K562 (cell line): ENCODE results near the gene ZCCHC8. TPM values are rescaled to one million over a fixed set of nuclear protein-coding genes. Genes with fewer than 3 reads are reported as not detected.

Source experiments
- CBFA2T3 ChIP-seq: fragments of 450-650 bp; IDR thresholded peaks from 2 replicates; pipeline ENCODE4 v1.6.1; 2017
- CBX5 ChIP-seq: IDR thresholded peaks from 2 replicates; pipeline ENCODE4 v1.6.1; 2014; ENCODE audit warnings: low read depth, borderline replicate concordance
- CUX1 ChIP-seq: fragments of 200-800 bp; sonication (Bioruptor generic); IDR thresholded peaks from 2 replicates; pipeline ENCODE4 v1.6.1; 2016; ENCODE audit warnings: missing genetic modification characterization, missing compliant biosample characterization
- GABPA ChIP-seq: fragments of 200-800 bp; sonication (Bioruptor generic); conservative IDR thresholded peaks from 2 replicates; pipeline ENCODE4 v1.6.1; 2016; ENCODE audit warnings: low read depth, missing genetic modification characterization, missing compliant biosample characterization
- JUN ChIP-seq, 2 experiments: sonication (generic) in 1 of 2; formaldehyde crosslinking in 1 of 2; IDR thresholded peaks; 2 replicates each; pipeline versions ENCODE4 v1.6.1 to v1.8.0; 2012 to 2022; ENCODE audit warnings: borderline replicate concordance in 2 of 2, mild to moderate bottlenecking in 2 of 2, improper control_type of control experiment in 1 of 2, low read depth in 1 of 2, low read length in 1 of 2, missing genetic modification reagents in 1 of 2
- KLF1 ChIP-seq: fragments of 450-650 bp; IDR thresholded peaks from 2 replicates; pipeline ENCODE4 v1.6.1; 2016; ENCODE audit warnings: missing genetic modification characterization, missing compliant biosample characterization
- LARP7 ChIP-seq: fragments of 450-650 bp; IDR thresholded peaks from 2 replicates; pipeline ENCODE4 v1.6.1; 2016
- NONO ChIP-seq, 2 experiments: fragments of 200-400 bp in 1 of 2; fragments of 450-650 bp in 1 of 2; formaldehyde crosslinking in 1 of 2; IDR thresholded peaks; 2 replicates each; pipeline ENCODE4 v1.6.1; 2017; ENCODE audit warnings: low read depth in 2 of 2, mild to moderate bottlenecking in 2 of 2, moderate library complexity in 2 of 2, low read length in 1 of 2
- NR4A1 ChIP-seq, 2 experiments: fragments of 250-450 bp in 1 of 2; fragments of 450-650 bp in 1 of 2; sonication (Bioruptor Pico) in 1 of 2; IDR thresholded peaks; 2 replicates each; pipeline versions ENCODE4 v1.4.0 to v1.6.1; 2016 to 2020; ENCODE audit warnings: mild to moderate bottlenecking in 2 of 2, missing compliant biosample characterization in 1 of 2, missing genetic modification characterization in 1 of 2, moderate library complexity in 1 of 2
- RFX7 ChIP-seq: fragments of 250-450 bp; sonication (Bioruptor Pico); IDR thresholded peaks from 2 replicates; pipeline ENCODE4 v1.5.1; 2021; ENCODE audit warnings: mild to moderate bottlenecking
- U2AF1 ChIP-seq: fragments of 200-400 bp; formaldehyde crosslinking; optimal IDR thresholded peaks from 2 replicates; pipeline ENCODE3; 2017; ENCODE audit warnings: mild to moderate bottlenecking, low read depth, low read length, moderate library complexity
- ZKSCAN3 ChIP-seq: fragments of 250-450 bp; sonication (Bioruptor Pico); IDR thresholded peaks from 2 replicates; pipeline ENCODE4 v1.4.0; 2020
- ZNF184 ChIP-seq: sonication (generic); formaldehyde crosslinking; IDR thresholded peaks from 2 replicates; pipeline ENCODE4 v1.5.0; 2020; ENCODE audit warnings: missing genetic modification reagents
- ZNF584 ChIP-seq: fragments of 200-800 bp; sonication (Bioruptor generic); IDR thresholded peaks from 2 replicates; pipeline ENCODE4 v1.6.1; 2016; ENCODE audit warnings: low read depth, mild to moderate bottlenecking, missing genetic modification characterization, missing compliant biosample characterization
- polyA plus RNA-seq, 8 experiments: library from polyadenylated mRNA; depleted of rRNA in 4 of 8; stranded (reverse) in 5 of 8; unstranded in 3 of 8; fragments of >200 nt; fragmentation: Nextera tagmentation in 2 of 8; fragmentation: Illumina TruSeq in 1 of 8; extraction: Ambion mirVana in 2 of 8; extraction: Trizol in 1 of 8; gene quantifications; 2 replicates each; pipeline versions ENCODE4 v1.2.1 to v1.2.3, GENCODE V29; 2011 to 2014; ENCODE audit warnings: inconsistent platforms in 1 of 8, missing spikeins in 1 of 8
- total RNA-seq, 7 experiments: library from RNA; depleted of rRNA in 6 of 7; stranded (reverse); fragments of >200 nt in 6 of 7; fragmentation: Illumina TruSeq in 2 of 7; extraction: Trizol in 2 of 7; gene quantifications; 2 replicates each; pipeline versions ENCODE4 v1.2.1 to v1.2.3, GENCODE V29; 2011 to 2021; ENCODE audit warnings: low replicate concordance in 1 of 7
- TF ChIP-seq, protein P1 (sequence below): sonication (generic); formaldehyde crosslinking; IDR thresholded peaks from 2 replicates; pipeline ENCODE4 v1.8.0; 2022; ENCODE audit warnings: mild to moderate bottlenecking, missing genetic modification reagents, borderline replicate concordance

The ZCCHC8 gene
- total and polyA plus RNA-seq, 9 of the 15 experiments (the other 6 are each of a cell fraction or from before 2014, with no cell fraction given): 14.8 to 50.9 (median 34.1) TPM

GRCh38 chr12:122421821-122422729 is 78.7 kb downstream of the ZCCHC8 start, which contains the start of gene CLIP1 (continued):
- TF ChIP-seq RFX7 (CRISPR knock-in tag) (no peak), U2AF1 (peak; percentile 53), ZKSCAN3 (no peak), NONO (IDR thresholded peaks at IDR 0.05; ENCODE audit: low read depth in 2 of 2, low read length in 1 of 2) (peak; percentile 67 to 83), CUX1 (CRISPR knock-in tag) (no peak), GABPA (tag) (peak; percentile 84), KLF1 (tag) (peak; percentile 30; the same call in 1 of the 2 replicates), NR4A1 (CRISPR knock-in tag; IDR thresholded peaks at IDR 0.05) (no peak), NR4A1 (tag; IDR thresholded peaks at IDR 0.05) (0 out of 2 replicates have a peak, but pooled peaks have one; percentile 15), ZNF584 (CRISPR knock-in tag) (0 out of 2 replicates have a peak, but pooled peaks have one; percentile 15), ZNF184 (no peak), JUN (IDR thresholded peaks at IDR 0.05; ENCODE audit: borderline replicate concordance, low read depth, low read length) (no peak), JUN (CRISPR knock-in tag; IDR thresholded peaks at IDR 0.05; ENCODE audit: borderline replicate concordance) (peak; percentile 27; the same call in 1 of the 2 replicates), CBX5 (no peak), LARP7 (no peak), CBFA2T3 (0 out of 2 replicates have a peak, but pooled peaks have one; percentile 4)
- TF ChIP-seq, protein P1, sequence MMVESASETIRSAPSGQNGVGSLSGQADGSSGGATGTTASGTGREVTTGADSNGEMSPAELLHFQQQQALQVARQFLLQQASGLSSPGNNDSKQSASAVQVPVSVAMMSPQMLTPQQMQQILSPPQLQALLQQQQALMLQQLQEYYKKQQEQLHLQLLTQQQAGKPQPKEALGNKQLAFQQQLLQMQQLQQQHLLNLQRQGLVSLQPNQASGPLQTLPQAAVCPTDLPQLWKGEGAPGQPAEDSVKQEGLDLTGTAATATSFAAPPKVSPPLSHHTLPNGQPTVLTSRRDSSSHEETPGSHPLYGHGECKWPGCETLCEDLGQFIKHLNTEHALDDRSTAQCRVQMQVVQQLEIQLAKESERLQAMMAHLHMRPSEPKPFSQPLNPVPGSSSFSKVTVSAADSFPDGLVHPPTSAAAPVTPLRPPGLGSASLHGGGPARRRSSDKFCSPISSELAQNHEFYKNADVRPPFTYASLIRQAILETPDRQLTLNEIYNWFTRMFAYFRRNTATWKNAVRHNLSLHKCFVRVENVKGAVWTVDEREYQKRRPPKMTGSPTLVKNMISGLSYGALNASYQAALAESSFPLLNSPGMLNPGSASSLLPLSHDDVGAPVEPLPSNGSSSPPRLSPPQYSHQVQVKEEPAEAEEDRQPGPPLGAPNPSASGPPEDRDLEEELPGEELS (CRISPR knock-in tag): no peak
